ENCODE data around the gene TAF6L.
"Not testable (repeated sequence)": the region's sequence is repeated elsewhere in the genome, so short reads cannot be mapped to it uniquely, and the experiment has no call there.

Gene TAF6L

DNA sequence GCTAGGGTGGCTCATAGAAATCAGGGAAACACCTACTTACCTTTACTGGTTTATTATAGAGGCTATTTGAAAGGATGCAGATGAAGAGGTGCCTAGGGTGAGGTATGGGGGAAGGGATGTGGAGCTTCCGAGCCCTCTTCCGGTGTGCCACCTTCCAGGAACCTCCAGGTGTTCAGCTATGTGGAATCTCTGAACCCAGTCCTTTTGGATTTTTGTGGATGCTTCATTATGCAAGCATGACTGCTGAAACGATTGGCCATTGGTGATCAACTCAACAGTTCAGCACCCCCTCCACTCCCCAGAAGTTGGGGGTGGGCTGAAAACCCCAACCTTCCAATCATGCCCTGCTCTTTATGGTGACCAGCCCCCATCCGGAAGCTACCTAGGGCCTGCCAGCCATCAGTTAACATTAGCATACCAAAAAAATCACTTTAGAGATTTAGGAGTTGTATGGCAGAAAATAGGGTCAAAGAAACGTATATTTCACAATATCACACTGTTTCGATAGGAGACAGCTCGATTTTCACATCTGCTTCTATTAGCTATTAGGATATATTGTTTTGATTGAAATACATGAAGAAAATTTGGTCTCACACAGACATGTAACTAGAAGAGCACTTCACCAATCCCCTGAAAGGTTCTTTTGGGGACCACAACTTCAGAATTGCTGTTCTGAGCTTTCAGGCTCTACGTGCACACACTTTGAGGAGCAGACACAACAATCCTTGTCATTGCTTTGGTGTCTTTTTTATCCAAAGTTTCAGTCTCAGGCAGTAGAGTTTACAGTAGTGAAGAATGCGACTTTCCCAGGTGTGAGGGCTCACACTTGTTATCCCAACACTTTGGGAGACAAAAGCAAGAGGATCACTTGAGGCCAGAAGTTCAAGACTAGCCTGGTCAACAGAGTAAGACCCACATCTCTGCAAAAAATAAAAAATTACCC is 13.1 kb upstream of the TAF6L start:
- DNase-seq, result no peak

DNA sequence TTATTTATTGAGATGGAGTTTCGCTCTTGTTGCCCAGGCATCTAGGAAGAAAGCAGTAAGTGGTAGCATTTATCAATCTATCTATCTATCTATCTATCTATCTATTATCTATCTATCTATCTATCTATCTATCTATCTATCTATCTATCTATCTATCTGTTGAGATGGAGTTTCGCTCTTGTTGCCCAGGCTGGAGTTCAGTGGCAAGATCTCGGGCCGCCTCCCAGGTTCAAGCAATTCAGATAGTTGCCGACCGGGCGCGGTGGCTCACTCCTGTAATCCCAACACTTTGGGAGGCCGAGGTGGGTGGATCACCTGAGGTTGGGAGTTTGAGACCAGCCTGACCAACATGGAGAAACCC is 10.3 kb upstream of the TAF6L start:
- not testable (repeated sequence) for DNase-seq

DNA sequence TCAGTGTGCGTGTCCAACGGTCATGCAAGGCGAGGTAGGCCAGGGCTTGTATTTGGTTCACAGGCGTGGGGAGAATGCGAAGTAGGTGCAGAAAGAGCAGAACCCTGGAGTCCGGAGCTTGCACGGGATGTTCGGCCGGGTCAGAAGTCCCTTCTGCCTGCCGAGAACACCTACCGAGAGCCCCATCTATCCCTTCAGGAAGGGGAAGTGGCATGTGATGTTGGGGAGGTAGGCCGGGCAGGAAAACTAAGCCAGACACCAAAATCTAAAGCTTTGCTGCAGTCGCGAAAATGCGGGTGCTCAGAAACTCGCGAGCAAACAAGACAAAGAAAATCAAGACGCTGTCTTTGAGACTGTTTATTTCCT is 435 bp upstream of the TAF6L start:
- no peak for DNase-seq

DNA sequence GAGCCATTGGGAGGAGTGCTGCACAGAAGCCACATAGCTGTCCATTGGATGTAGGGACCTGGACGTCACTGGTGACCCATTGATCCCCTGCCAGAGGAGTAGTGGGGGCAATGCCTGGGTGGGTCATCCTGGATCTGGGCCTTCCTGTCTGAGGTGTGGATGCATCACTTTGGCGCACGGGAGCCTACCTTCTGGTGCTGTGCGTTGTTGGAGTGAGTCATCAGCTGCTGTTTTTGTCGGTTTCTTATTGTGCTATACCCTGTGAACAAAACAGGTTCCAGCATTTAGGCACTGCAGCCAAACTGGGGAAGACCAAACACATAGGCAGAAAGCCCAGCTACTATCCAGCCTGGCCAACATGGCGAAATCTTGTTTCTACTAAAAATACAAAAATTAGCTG is 3.2 kb downstream of the TAF6L start:
- no peak for DNase-seq

DNA sequence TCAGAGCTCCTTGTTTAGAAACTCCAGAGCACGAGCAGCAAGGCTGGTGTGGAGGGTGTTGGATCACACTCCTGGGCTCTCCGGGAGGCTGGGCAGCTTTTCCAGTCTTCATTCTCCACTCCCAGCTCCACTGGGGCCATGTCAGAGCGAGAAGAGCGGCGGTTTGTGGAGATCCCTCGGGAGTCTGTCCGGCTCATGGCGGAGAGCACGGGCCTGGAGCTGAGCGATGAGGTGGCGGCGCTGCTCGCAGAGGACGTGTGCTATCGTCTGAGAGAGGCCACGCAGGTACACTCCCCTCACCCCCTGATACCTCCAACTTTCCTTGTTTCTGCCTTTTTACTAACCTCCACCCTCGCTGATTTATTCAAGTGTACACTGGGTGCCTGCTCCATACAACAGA is 4.5 kb downstream of the TAF6L start:
- DNase-seq, result no peak

DNA sequence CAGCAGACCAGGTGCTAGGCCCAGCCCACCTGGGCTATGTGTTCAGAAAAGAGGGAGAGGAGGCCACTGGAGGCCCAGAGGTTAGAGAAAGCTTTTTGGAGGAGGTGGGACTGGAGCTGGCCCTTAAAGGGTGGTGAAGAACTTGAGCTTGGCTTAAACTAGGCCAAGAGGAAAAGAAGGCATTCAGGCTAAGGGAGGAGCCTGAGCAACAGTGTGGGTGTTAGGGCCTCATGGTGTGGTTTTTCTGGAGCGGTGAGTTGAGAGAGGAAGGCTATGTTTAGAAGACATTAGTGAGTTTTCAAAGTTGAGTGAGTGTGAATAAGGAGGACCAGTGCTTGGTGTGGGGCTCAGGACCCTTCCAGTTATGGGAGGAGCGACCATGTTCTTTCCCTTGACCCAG is 6.2 kb downstream of the TAF6L start:
- no peak for DNase-seq

DNA sequence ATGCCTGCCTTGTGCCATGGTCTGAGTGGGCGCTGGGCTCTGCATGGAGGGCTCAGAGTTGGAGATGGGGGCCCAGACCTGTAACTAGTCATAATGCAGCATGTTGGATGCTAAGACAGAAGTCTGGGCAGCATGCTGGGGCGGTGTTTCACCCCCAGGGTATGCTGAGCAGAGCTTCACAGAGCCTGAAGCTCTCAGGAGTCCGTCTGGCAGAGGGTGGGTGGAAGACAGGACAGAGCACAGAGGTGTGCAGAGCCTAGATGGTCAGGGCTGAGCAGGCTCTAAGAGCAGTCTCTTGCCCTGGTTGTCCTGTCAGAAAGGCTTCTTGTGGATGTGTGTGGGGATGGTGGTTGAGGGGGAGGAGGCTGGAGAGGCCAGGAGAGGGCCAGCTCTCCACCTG is 7.2 kb downstream of the TAF6L start:
- DNase-seq, result no peak

DNA sequence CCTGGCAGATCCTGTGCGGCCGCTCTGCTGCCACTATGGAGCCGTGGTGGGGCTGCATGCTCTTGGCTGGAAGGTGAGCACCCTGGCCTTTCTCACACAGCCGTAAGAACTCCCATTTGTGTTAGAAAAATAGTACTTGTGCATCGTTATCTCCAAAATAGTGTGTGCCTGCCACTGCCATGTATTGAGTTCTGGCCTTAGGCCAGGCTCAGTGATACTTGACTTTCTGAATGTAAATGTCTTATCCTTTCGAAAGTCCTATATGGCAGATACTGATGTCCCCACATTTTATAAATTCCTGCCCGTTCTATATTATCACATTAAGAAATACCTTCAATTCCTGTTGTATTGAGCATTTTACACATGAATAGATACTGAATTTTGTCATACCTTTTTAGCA is 11.6 kb downstream of the TAF6L start:
- no peak for DNase-seq

DNA sequence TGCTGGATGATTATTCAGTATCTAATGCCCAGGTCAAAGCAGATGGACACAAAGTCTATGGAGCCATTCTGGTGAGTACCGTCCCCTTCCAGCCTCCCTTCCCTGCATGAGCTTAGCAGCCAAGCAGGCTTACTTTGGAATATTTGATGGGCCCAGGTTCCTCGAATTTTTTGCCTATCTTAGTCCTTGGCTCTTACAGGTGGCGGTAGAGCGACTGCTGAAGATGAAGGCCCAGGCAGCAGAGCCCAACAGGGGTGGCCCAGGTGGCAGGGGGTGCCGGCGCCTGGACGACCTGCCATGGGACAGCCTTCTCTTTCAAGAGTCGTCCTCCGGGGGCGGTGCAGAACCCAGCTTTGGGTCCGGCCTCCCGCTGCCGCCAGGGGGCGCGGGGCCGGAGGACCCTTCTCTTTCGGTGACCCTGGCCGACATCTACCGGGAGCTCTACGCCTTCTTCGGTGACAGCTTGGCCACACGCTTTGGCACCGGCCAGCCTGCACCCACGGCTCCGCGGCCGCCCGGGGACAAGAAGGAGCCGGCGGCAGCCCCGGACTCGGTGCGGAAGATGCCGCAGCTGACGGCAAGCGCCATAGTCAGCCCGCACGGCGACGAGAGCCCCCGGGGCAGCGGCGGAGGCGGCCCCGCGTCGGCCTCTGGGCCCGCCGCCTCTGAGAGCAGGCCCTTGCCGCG is 15.3 kb downstream of the TAF6L start:
- peak; percentile 75 to 76 for DNase-seq

DNA sequence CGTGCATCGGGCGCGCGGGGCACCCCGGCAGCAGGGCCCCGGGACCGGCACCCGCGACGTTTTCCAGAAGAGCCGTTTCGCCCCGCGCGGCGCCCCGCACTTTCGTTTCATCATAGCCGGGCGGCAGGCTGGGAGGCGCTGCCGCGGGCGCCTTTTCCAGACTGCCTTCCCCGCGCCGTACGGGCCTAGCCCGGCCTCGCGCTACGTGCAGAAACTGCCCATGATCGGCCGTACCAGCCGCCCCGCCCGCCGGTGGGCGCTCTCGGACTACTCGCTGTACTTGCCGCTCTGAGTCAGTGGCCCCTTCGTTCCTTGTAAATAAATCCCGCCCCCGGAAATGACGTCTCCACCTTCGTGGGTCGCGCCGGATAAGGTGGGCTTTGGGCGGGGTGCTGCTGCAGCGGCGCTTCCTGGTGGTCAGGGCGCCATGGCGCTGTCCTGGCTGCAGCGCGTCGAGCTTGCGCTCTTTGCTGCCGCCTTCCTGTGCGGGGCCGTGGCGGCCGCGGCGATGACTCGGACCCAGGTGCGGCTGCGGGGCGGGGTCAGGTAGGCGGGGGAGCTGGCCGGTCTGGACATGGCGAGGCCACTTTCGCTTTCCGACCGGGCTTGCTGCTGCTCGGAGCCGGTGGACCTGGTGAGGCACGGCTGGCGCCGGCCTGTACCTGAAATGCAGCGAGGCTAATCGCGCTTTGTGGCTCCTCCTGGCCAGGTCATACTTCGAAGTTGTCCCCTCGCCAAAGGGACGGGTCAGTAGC is 16.0 kb downstream of the TAF6L start, which contains the start of gene TMEM179B:
Gene TMEM179B (plus strand): TSS at position 398 of the 755 bp plus-strand sequence. CDS start 30 bp downstream, at position 428.
- peak; percentile 97 for DNase-seq

DNA sequence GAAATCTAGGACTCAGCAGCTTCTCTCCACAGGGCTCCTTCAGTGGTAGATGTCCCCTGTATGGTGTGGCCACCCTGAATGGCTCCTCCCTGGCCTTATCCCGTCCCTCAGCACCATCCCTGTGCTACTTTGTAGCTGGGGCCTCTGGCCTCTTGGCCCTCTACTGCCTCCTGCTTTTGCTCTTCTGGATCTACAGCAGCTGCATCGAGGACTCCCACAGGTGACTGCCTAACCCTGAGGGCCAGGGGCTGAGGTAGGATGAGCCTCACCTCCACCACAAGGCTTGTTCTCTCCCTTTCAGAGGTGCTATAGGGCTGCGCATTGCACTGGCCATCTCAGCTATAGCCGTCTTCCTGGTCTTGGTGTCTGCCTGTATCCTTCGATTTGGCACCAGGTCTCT is 17.8 kb downstream of the TAF6L start:
- no peak for DNase-seq

DNA sequence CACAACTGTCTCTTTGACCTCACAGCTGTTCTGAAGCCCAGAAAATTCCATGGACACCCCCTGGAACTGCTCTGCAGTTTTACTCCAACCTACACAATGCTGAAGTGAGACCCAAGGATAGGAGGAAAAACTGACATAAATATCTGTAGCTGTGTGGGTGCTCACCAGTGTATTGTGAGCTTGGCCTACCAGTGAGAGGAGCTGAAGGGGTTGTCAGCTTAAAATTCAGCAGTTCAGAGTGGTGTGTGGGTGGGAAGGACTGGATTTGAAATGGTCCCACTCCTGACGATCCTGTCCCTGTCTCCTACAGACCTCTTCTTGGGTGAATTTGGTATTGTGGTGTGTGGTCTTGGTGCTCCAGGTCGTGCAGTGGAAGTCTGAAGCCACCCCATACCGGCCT is 18.4 kb downstream of the TAF6L start:
- no peak for DNase-seq

DNA sequence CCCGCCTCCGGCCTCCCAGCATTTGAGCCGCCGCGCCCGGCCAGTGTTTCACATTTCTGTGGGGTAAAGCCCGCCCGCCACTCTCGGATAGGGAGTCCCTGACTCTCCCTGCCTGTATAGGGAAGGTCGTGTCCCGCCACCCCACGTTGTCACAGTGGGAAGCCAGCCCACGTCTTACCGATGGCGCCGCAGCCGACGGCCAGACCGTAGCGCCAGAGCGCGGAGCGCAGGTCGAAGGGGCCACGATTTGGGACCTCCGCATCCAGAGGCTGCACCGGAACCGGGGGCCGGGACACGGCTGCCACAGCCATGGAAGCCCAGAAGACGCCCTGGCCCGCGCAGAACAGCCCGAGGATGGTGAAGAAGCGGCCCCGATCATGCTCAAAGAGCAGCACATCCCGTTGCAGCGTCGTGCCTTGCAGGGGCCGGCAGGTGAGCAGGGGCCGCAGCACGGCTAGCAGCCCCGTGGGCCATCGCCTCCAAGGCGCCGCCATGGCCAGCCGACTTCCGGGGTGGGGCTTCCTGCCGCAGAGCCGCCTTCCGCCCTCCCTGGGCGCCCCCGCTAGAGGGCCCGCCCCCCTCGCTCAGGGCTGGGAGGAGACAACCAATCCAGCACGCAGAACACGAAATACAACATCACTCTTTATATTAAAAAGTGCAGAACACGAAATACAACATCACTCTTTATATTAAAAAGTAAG is 20.5 kb downstream of the TAF6L start, which contains the start of gene TMEM223:
Gene TMEM223 (minus strand): TSS at position 506 of the 701 bp plus-strand sequence. CDS start 12 bp downstream, at position 494.
- peak; percentile 85 to 87 for DNase-seq

DNA sequence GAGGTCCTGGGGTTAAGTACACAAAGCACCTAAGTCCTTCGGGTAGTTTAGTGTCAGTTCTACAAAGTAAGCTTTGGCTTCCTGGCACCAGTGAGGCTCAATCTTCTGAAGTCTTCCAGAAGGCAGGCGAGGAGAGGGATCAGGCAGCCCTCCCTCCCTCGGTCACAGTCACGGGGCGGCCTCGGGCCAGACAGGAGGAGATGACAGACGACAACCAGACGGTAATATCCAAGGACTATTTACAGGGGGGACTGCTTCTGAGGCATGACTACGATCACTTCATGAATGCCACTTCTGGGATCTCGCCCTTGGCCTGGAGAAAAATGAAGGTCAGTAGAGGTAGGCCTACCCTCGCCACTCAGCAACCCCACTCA is 21.0 kb downstream of the TAF6L start:
- no peak for DNase-seq

DNA sequence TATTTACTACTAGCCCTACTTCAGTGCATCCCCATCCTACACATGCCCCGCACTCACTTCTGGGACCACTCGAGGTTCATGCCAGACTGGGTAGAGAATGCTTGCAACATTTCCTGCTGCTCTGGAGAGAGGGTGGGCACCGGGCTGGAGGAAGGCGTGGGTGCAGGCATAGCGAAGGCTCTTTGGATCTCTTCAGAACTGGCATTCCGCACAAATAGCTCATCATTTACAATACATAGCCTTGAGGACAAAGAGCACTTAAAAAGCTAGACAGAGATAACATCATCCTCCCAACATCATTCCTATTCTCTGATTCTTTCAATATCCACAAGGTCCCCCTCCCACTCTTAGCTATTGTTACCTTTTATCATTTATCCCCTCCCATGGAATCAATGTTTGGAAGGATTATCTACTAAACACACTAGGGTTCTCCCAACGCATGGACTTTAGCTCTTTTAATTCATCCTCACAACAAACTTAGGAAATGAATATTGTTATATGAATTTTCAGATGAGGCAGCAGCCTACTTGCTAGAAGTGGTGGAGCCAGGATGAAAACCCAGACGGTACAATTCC is 23.1 kb downstream of the TAF6L start:
- no peak for DNase-seq

DNA sequence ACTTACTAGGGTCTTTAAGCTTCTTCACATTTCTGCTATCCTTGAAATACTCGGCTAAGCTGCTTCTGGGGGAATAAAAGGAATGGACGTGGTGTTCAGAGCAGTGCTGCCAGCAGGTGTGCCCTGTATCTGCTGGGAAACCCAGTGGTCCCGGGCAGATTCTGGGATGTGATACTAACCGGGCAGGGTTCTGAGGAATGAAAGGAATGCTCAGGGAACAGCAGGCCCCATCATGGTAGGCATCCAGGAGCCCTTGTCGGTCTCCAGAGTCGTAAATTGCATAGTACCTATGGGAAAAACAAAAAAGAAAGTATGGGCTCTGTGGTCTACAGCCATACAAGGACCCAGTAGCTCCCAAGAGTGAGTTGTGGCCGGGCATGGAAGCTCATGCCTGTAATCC is 25.1 kb downstream of the TAF6L start:
- no peak for DNase-seq

DNA sequence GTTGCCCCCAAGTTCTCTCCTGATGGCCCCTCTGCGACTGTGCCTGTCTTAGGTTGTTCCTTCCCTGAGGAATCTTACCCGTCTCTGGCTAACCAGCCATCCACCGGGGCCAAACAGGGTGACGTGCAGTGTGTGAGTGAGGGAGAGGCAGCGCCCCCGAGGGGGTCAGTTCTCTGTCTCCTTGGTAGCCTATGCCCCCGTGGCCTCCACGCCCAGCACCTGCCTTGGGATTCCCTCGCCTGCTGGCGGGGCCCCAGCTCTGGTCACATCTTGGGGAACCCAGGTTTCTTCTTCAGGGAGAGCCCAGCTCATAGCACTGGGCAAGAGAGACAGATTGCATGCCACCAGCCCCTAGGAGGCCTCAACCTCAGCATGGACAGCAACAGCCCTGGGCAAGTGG is 28.3 kb downstream of the TAF6L start:
- DNase-seq, result no peak

DNA sequence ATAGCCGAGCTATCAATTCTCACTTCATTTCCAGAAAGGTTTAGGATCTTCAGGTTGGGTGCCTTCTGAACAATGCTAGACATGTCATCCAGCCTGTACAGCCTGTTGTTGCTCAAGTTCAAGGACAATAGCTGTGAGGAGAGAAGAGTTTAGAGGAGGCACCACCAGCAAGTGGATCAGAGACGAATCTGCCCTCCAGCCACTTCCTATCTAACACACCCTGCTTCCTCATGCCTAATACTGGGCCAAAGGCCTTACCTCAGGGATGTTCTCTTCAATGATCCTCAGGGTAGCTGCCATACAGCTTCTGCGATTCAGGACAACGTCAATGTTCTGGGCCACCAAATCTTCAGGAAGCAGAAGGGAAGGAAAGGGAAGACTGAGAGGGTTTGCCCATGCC is 29.9 kb downstream of the TAF6L start:
- DNase-seq, result no peak

DNA sequence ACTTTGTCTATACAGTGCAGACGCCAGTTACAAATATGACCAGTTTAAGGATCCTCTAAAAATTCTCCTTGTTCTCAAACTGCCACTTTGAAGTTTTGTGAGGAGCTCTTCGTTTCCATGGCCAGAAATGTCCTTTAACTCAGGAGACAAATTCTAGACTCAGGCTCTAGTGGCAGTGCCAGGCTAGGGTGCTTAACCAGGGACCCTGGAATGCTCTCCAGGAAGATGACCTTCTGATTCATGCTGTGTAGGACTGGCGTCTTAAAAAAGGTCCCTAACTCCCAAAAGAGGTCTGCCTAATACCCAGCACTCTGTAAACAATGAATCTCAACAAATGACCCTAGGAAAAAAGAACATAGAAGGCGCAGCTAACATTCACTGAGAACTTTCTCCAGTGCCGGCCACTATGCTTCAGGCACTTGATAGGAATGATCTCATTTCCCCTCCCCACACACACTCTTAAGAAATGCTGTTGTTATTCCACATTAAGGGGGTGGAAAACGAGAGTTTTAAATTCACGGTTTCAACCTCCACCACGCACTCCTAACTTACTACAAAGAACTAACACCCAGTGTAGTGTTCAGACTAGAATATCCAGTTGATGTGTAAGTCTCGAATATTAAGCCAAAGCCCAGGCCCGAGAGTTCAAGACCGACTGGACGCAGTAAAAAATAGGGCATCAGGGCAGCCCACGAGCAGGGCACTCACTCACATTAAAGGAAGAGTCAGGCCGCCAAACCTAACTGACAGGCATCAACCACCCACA is 33.3 kb downstream of the TAF6L start:
- DNase-seq, result no peak

DNA sequence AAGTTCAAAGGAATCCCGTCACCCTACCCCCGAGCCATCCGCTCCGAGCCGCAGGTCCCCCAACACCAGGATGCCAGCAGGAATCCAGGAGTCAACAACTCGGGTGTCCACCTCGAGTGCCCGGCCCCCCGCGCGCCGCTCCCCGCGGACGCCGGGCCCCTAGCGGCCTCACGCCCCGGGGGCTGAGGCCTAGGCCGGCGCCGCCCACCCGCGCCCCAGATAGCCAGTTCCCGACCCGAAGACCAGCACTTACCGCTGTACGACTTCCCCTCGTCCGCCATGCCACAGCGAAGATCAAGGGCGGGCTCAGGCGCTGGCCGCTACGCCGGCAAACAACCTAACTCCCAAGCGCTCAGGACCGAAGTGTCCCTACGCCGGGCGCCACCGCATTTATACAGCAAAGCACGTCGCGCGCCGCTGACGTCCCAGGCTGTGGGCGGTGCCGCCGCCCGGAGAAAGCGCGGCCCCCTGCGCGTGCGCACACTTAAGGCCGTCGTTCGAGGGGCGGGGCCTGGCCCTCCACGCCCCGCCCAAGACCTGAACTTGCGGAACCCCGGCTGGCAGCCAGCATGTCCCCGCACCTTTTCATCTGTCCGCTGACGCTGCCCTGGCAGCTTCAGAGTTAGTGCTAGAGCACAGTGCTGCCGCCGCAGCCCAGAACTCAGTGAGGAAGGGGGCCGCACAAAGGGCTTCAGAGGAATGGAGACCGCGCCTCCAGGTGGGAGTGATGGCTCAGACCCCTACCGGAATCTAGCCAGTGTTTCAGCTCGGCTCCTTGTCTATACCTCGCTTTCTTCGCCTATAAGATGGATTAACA is 34.1 kb downstream of the TAF6L start, which contains the start of gene NXF1:
Gene NXF1 (minus strand): TSS at position 365 of the 817 bp plus-strand sequence. CDS start 84 bp downstream, at position 281.
- DNase-seq, result peak; percentile 92 to 93
